GM18511 (cell line): ENCODE results near the gene ATXN2.
"Not testable (repeated sequence)": the region's sequence is repeated elsewhere in the genome, so short reads cannot be mapped to it uniquely, and the experiment has no call there.

Experiments used
- ATAC-seq: cut with Tn5 transposase; IDR thresholded peaks from one replicate; pipeline ENCODE4 v1.9.1; 2021; ENCODE audit warnings: mild to moderate bottlenecking, moderate library complexity; ENCODE audit not compliant: unreplicated experiment

ATXN2 gene

DNA sequence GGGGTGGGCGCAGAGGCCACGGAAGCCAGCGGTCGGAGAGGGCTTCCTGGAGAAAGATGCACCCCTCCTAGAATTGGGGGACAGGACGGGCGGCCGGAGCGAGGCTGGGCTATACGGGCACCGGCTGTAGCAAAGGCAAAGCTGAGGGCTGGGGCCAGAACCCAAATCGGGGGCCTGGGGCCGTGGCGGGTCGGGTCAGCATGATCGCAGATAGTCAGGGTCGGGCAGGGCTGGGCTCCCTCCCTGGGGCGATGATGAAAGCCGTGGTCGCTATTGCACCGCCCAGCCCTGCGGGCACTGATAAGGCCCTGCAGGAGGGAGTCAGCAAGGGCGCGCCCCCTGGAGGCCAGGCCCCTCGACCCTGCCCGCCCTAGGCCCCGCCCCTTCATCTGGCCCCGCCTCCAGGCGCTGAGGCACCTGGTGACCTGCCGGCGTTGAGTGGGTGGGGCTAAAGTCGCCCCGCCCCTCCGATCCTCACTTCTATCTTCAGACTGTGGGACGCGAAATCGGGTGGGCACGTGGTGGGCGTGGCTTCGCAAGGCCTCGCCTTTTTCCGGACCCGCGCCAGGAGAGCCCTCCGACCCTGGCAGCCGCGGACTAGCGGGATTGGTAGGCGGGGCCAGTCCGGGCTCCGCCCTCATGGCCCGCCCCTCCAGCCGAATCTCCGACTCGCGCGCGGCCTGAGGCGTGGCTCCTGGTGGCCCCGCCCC is 193.8 kb downstream of the ATXN2 start:
- ATAC-seq, result peak; percentile 56

DNA sequence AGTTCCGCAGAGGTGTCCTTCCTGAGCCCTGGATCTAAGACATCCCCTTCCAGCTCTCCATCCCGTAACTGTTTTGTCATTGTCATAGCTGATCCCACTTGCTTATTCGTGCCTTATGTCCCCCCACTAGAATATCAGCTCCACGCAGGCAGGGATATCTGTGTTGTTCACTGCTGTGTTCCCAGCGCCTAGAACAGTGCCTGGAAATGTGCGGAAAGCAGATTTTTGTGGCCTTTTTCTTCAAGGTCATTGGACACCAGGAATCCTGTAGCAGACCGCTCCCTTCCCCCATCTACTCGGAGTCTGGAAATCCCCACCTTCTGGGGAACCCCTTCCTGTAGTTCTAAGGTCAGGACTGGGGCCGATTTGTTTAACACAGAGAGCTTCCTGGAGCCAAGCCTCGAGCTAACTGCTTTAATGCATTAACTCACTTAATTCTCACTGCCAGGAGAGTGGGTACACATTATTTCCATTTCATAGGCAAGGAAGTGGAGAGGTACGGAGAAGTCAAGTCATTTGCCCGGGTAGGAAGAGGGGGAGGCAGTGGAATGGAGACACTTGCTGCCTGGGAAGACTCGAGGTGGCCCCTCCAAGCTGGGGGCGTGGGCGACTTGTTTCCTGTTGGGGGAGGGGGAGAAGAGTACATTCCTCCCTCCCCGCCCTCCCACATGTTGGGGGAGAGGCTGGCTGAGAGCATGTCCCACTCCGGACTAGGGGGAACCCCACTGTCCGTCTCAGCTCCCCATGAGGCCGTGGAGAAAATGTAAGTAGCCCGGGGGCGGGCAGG is 194.6 kb downstream of the ATXN2 start:
- peak; percentile 4 for ATAC-seq

DNA sequence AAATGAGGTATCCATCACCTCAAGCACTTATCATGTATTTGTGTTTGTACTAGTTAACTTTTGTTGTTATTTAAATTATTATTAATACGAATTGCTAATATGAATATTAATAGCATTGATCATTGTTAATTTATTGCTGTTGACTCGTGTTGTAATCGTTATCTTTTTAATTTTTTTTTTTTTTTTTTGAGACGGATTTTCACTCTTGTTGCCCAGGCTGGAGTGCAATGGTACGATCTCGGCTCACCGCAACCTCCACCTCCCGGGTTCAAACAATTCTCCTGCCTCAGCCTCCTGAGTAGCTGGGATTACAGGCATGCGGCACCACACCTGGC is 196.7 kb downstream of the ATXN2 start:
- ATAC-seq, result not testable (repeated sequence)
